HG03039 (cell line): ENCODE data around the gene TBX2.
"Not testable (repeated sequence)": the region's sequence is repeated elsewhere in the genome, so short reads cannot be mapped to it uniquely, and the experiment has no call there.

Experiments
- ATAC-seq: cut with Tn5 transposase; IDR thresholded peaks from one replicate; pipeline ENCODE4 v1.9.1; 2021; ENCODE audit warnings: mild to moderate bottlenecking, moderate library complexity; ENCODE audit not compliant: unreplicated experiment

TBX2 gene

GRCh38 chr17:61427567-61427966 lies 27.9 kb downstream of the TBX2 start:
- no peak for ATAC-seq

- no peak for ATAC-seq
Observed at GRCh38 chr17:61429274-61429673, 29.6 kb downstream of the TBX2 start.

- ATAC-seq, result not testable (repeated sequence)
Observed at GRCh38 chr17:61429831-61430230, 30.2 kb downstream of the TBX2 start.

- ATAC-seq, result no peak
Observed at GRCh38 chr17:61431594-61432311, 32.1 kb downstream of the TBX2 start.

GRCh38 chr17:61436273-61436672 lies 36.6 kb downstream of the TBX2 start:
- ATAC-seq, result no peak

- ATAC-seq, result no peak
Observed at GRCh38 chr17:61436995-61437704, 37.5 kb downstream of the TBX2 start.

GRCh38 chr17:61440697-61441096 lies 41.1 kb downstream of the TBX2 start:
- no peak for ATAC-seq

- not testable (repeated sequence) for ATAC-seq
Observed at GRCh38 chr17:61441507-61441906, 41.9 kb downstream of the TBX2 start.

- ATAC-seq, result no peak
Observed at GRCh38 chr17:61442136-61442775, 42.6 kb downstream of the TBX2 start.

GRCh38 chr17:61442878-61443474 lies 43.3 kb downstream of the TBX2 start:
- no peak for ATAC-seq

GRCh38 chr17:61443475-61443882 lies 43.8 kb downstream of the TBX2 start:
- ATAC-seq, result no peak

- ATAC-seq, result no peak
Observed at GRCh38 chr17:61444075-61444474, 44.4 kb downstream of the TBX2 start.

GRCh38 chr17:61444831-61445230 lies 45.2 kb downstream of the TBX2 start:
- ATAC-seq, result no peak

GRCh38 chr17:61447358-61447757 lies 47.7 kb downstream of the TBX2 start:
- ATAC-seq, result no peak

GRCh38 chr17:61448042-61448441 lies 48.4 kb downstream of the TBX2 start:
- no peak for ATAC-seq

GRCh38 chr17:61449140-61449539 lies 49.5 kb downstream of the TBX2 start:
- ATAC-seq, result not testable (repeated sequence)

GRCh38 chr17:61449707-61450640 lies 50.3 kb downstream of the TBX2 start:
- no peak for ATAC-seq

- ATAC-seq, result no peak
Observed at GRCh38 chr17:61450641-61451537, 51.2 kb downstream of the TBX2 start.

GRCh38 chr17:61451538-61452300 lies 52.1 kb downstream of the TBX2 start:
- ATAC-seq, result no peak
